Measurements from ENCODE around the gene SARM1. TPM values are rescaled to one million over a fixed set of nuclear protein-coding genes. Genes with fewer than 3 reads are reported as not detected.
A peak's percentile ranks its signal among the peaks of the same experiment; 100 is the strongest.

Gene SARM1
- total and polyA plus RNA-seq, 4 donors = 13.1 to 52.0 (median 34.3) TPM

DNA sequence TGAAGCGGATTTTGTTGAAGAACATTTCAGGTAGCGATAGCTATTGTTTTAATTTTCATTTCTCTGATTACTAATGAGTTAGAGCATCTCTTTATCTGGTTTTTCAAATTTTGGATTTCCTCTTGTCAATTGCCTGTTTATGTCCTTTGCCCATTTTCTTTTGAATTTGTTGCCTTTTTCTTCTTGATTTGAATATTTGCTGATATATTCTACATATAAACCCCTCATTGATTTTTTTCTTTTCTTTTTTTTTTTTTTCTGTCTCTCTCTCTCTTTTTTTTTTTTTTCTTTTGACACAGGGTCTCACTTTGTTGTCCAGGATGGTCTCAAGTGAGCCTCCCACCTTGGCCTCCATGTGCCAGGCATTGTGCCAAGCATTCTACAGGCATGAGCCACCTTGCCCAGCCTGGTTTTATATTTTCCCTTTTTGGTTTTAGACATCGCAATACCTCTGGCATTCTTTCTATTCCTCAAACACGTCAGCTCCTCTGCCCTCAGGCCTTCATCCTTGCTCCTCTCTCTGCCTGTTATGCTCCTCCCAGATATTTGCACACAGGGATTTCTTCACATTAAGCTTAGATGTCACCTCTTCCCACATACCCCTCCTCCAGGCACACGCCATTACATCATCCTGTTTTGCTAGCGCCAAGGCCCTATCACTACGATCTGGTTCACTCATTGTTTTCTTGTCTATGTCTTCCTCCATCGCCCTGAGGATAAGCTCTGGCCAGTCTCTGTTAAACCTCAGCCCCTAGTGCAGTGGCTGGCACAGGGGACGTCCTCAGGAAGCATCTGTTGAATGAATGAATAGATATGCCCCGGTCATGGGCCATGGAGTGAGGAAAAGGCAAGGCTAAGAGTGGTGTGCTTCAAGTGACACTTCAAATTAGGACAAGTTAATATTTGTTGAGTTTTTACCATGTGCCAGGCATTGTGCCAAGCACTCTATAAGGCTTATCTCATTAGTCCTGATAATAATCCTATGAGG is 8.6 kb downstream of the SARM1 start:
- no peak overlapping the region for H3K4me3 ChIP-seq (ENCODE audit: low read depth, low read length)
- H3K36me3 ChIP-seq (ENCODE audit: control insufficient read depth, insufficient read depth, low read length) = peaks cover 29% of the 10 kb centered on the region
- no peak for DNase-seq (ENCODE audit: low read depth in 4 of 6, low spot score in 6 of 6)
- H3K9me3 ChIP-seq (ENCODE audit: control insufficient read depth, insufficient read depth, low read length) = no peaks in the 10 kb centered on the region
- no peaks in the 10 kb centered on the region for H3K27me3 ChIP-seq (ENCODE audit: control insufficient read depth, insufficient read depth, low read length)
- no peak overlapping the region for H3K27ac ChIP-seq (ENCODE audit: low read depth, low read length)
- 84% methylated on average over 8 of the region's 10 CpGs for WGBS (ENCODE audit: insufficient coverage)
- H3K4me1 ChIP-seq (ENCODE audit: control insufficient read depth, insufficient read depth, low read length) = peaks cover 23% of the 10 kb centered on the region

DNA sequence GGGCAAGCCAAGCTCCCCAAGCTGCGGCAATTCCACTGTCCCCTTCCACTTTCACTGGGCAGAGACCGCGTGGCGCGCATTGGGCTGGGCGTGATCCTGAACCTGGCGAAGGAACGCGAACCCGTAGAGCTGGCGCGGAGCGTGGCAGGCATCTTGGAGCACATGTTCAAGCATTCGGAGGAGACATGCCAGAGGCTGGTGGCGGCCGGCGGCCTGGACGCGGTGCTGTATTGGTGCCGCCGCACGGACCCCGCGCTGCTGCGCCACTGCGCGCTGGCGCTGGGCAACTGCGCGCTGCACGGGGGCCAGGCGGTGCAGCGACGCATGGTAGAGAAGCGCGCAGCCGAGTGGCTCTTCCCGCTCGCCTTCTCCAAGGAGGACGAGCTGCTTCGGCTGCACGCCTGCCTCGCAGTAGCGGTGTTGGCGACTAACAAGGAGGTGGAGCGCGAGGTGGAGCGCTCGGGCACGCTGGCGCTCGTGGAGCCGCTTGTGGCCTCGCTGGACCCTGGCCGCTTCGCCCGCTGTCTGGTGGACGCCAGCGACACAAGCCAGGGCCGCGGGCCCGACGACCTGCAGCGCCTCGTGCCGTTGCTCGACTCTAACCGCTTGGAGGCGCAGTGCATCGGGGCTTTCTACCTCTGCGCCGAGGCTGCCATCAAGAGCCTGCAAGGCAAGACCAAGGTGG is 9.8 kb downstream of the SARM1 start:
- 10% methylated on average over 72 of the region's 72 CpGs for WGBS (ENCODE audit: insufficient coverage)
- no peak overlapping the region for H3K27ac ChIP-seq (ENCODE audit: low read depth, low read length)
- H3K4me1 ChIP-seq (ENCODE audit: control insufficient read depth, insufficient read depth, low read length) = peaks cover 23% of the 10 kb centered on the region
- no peaks in the 10 kb centered on the region for H3K9me3 ChIP-seq (ENCODE audit: control insufficient read depth, insufficient read depth, low read length)
- peak in 2 of 6 donors; percentile 63 to 81 for DNase-seq (ENCODE audit: low read depth in 4 of 6, low spot score in 6 of 6)
- H3K36me3 ChIP-seq (ENCODE audit: control insufficient read depth, insufficient read depth, low read length) = peaks cover 29% of the 10 kb centered on the region
- no peak overlapping the region for H3K4me3 ChIP-seq (ENCODE audit: low read depth, low read length)
- H3K27me3 ChIP-seq (ENCODE audit: control insufficient read depth, insufficient read depth, low read length) = no peaks in the 10 kb centered on the region

DNA sequence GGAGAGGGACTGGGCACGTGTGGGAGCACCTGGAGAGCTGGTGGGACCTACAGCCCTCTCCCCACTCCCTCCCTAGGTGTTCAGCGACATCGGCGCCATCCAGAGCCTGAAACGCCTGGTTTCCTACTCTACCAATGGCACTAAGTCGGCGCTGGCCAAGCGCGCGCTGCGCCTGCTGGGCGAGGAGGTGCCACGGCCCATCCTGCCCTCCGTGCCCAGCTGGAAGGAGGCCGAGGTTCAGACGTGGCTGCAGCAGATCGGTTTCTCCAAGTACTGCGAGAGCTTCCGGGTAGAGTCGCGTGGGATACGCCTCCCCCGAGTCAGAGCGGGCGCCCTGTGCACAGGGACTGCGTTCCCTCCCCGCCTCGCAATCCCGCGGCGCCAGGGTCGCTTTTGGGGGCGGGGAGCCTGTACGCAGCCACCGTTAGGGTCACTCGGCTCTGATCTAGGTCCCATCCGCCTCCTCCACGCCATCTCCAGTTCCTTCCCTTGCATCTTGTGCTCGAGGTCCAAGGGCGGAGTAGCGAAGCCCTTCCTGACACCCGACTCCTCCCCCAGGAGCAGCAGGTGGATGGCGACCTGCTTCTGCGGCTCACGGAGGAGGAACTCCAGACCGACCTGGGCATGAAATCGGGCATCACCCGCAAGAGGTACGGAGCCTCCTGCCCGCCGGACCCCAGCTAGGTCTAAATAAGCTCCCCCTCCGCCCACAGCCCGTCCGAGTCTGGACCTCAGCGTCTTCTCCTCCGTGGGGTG is 13.0 kb downstream of the SARM1 start:
- H3K4me3 ChIP-seq (ENCODE audit: low read depth, low read length) = peak overlapping the region; percentile 20
- H3K9me3 ChIP-seq (ENCODE audit: control insufficient read depth, insufficient read depth, low read length) = no peaks in the 10 kb centered on the region
- no peak overlapping the region for H3K27ac ChIP-seq (ENCODE audit: low read depth, low read length)
- H3K36me3 ChIP-seq (ENCODE audit: control insufficient read depth, insufficient read depth, low read length) = peaks cover 49% of the 10 kb centered on the region
- DNase-seq (ENCODE audit: low read depth in 4 of 6, low spot score in 6 of 6) = no peak
- WGBS (ENCODE audit: insufficient coverage) = 37% methylated on average over 56 of the region's 56 CpGs
- H3K27me3 ChIP-seq (ENCODE audit: control insufficient read depth, insufficient read depth, low read length) = no peaks in the 10 kb centered on the region
- H3K4me1 ChIP-seq (ENCODE audit: control insufficient read depth, insufficient read depth, low read length) = peaks cover 23% of the 10 kb centered on the region

DNA sequence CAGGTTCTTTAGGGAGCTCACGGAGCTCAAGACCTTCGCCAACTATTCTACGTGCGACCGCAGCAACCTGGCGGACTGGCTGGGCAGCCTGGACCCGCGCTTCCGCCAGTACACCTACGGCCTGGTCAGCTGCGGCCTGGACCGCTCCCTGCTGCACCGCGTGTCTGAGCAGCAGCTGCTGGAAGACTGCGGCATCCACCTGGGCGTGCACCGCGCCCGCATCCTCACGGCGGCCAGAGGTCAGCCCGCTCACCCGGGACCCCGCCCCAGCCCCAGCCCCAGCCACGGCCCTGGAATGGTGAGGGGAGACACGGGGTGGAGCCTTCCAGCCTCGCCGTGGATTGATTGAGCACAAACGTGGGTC is 13.5 kb downstream of the SARM1 start:
- H3K27ac ChIP-seq (ENCODE audit: low read depth, low read length) = no peak overlapping the region
- WGBS (ENCODE audit: insufficient coverage) = 49% methylated on average over 29 of the region's 29 CpGs
- H3K27me3 ChIP-seq (ENCODE audit: control insufficient read depth, insufficient read depth, low read length) = no peaks in the 10 kb centered on the region
- H3K4me3 ChIP-seq (ENCODE audit: low read depth, low read length) = peak overlapping the region; percentile 20
- H3K9me3 ChIP-seq (ENCODE audit: control insufficient read depth, insufficient read depth, low read length) = no peaks in the 10 kb centered on the region
- H3K36me3 ChIP-seq (ENCODE audit: control insufficient read depth, insufficient read depth, low read length) = peaks cover 54% of the 10 kb centered on the region
- DNase-seq (ENCODE audit: low read depth in 4 of 6, low spot score in 6 of 6) = no peak
- H3K4me1 ChIP-seq (ENCODE audit: control insufficient read depth, insufficient read depth, low read length) = peaks cover 23% of the 10 kb centered on the region

DNA sequence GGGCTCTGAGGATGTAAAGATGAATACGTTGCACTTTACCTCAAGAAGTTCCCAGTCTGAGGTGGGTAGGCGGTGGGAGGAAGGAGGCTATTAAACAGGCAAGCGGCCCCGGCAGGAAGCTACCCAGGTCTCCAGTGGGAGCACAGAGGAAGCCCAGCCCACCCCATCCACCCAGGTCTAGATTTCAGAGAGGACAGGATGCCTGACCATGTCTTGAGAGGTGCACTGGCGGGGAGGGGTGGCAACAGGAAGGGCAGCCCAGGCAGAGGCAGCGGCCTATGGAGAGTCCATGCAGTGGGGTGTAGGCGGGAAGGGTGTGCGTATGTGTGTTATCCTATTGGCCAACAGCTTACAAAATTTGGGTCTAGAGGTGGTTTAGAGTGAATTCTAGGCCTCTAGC is 13.9 kb downstream of the SARM1 start:
- H3K4me1 ChIP-seq (ENCODE audit: control insufficient read depth, insufficient read depth, low read length) = peaks cover 23% of the 10 kb centered on the region
- no peaks in the 10 kb centered on the region for H3K9me3 ChIP-seq (ENCODE audit: control insufficient read depth, insufficient read depth, low read length)
- no peaks in the 10 kb centered on the region for H3K27me3 ChIP-seq (ENCODE audit: control insufficient read depth, insufficient read depth, low read length)
- no peak for DNase-seq (ENCODE audit: low read depth in 4 of 6, low spot score in 6 of 6)
- peaks cover 54% of the 10 kb centered on the region for H3K36me3 ChIP-seq (ENCODE audit: control insufficient read depth, insufficient read depth, low read length)
- H3K4me3 ChIP-seq (ENCODE audit: low read depth, low read length) = no peak overlapping the region
- no peak overlapping the region for H3K27ac ChIP-seq (ENCODE audit: low read depth, low read length)
- WGBS (ENCODE audit: insufficient coverage) = 92% methylated on average over 2 of the region's 8 CpGs

DNA sequence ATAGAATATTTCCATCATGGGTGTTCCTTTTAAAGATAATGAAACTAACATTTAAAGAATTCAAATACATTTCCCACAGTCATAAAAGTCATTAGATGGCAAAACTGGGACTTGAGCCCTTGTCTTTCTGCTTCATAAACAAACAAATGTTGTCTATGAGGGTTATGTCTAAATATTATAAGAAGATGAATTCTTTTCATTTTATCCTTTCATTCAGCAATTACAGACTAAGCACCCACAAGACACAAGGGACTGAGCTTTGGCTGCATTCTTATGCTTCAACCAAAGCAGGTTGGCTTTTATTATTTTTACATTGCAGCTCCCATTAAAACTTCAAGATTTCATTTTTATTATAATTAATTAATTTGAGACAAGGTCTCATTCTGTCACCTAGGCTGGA is 14.9 kb downstream of the SARM1 start:
- DNase-seq (ENCODE audit: low read depth in 4 of 6, low spot score in 6 of 6) = peak in 1 of 6 donors; percentile 65
- Histone ChIP-seq H3K4me1 (ENCODE audit: control insufficient read depth, insufficient read depth, low read length) (peaks cover 16% of the 10 kb centered on the region), H3K36me3 (ENCODE audit: control insufficient read depth, insufficient read depth, low read length) (peaks cover 59% of the 10 kb centered on the region), H3K27me3 (ENCODE audit: control insufficient read depth, insufficient read depth, low read length) (no peaks in the 10 kb centered on the region), H3K4me3 (ENCODE audit: low read depth, low read length) (no peak overlapping the region), H3K27ac (ENCODE audit: low read depth, low read length) (no peak overlapping the region), H3K9me3 (ENCODE audit: control insufficient read depth, insufficient read depth, low read length) (no peaks in the 10 kb centered on the region)

DNA sequence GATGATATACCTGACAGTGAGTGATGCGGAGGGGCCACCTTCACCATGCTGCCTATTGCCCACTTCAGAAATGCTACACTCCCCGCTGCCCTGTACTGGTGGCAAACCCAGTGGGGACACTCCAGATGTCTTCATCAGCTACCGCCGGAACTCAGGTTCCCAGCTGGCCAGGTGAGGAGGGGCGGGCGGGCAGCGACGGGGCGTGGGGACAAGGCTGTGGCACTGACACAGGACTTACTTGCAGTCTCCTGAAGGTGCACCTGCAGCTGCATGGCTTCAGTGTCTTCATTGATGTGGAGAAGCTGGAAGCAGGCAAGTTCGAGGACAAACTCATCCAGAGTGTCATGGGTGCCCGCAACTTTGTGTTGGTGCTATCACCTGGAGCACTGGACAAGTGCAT is 16.6 kb downstream of the SARM1 start:
- no peak overlapping the region for H3K27ac ChIP-seq (ENCODE audit: low read depth, low read length)
- no peak for DNase-seq (ENCODE audit: low read depth in 4 of 6, low spot score in 6 of 6)
- no peak overlapping the region for H3K4me3 ChIP-seq (ENCODE audit: low read depth, low read length)
- no peaks in the 10 kb centered on the region for H3K9me3 ChIP-seq (ENCODE audit: control insufficient read depth, insufficient read depth, low read length)
- no peaks in the 10 kb centered on the region for H3K27me3 ChIP-seq (ENCODE audit: control insufficient read depth, insufficient read depth, low read length)
- 94% methylated on average over 8 of the region's 11 CpGs for WGBS (ENCODE audit: insufficient coverage)
- H3K4me1 ChIP-seq (ENCODE audit: control insufficient read depth, insufficient read depth, low read length) = peaks cover 11% of the 10 kb centered on the region
- H3K36me3 ChIP-seq (ENCODE audit: control insufficient read depth, insufficient read depth, low read length) = peaks cover 70% of the 10 kb centered on the region

DNA sequence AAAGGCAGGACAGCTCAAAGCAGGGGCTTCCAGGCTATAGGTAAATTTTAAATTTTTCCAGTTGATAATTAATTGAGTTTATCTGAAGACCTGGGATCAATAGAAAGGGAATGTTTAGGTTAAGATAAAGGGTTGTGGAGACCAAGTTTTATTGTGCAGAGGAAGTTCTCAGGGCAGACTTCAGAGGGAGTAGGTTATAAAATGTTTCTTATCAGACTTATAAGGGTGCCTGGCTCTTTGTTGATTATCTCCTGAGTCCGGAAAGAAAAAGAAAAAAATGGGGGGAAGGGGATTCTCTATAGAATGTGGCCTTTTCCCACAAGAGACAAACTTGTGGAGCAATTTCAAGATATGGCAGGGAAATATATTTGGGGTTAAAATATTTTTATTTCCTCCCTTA is 18.6 kb downstream of the SARM1 start:
- WGBS (ENCODE audit: insufficient coverage) = no CpG with 5 or more reads among the region's 1 CpG
- Histone ChIP-seq H3K9me3 (ENCODE audit: control insufficient read depth, insufficient read depth, low read length) (no peaks in the 10 kb centered on the region), H3K36me3 (ENCODE audit: control insufficient read depth, insufficient read depth, low read length) (peaks cover 66% of the 10 kb centered on the region), H3K27ac (ENCODE audit: low read depth, low read length) (no peak overlapping the region), H3K4me1 (ENCODE audit: control insufficient read depth, insufficient read depth, low read length) (no peaks in the 10 kb centered on the region), H3K4me3 (ENCODE audit: low read depth, low read length) (no peak overlapping the region), H3K27me3 (ENCODE audit: control insufficient read depth, insufficient read depth, low read length) (no peaks in the 10 kb centered on the region)
- DNase-seq (ENCODE audit: low read depth in 4 of 6, low spot score in 6 of 6) = no peak

DNA sequence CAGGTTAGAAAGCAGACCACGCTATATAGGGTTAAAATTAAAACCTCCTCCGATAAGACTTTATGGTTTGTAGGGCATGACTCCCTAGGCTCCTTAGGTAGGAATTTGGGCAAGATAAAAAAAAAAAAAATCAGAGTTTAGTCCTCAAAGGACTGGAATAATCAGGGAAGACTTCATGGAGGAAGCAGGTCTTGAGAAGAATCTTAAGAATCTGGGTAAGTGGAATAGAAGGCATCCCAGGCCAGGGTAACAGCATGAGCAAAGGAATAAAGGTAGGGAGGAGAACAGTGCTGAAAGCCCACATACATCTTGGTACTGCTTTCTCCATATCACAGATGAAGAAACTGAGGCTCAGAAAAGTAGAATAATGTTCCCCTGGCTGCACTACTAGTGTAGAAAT is 19.1 kb downstream of the SARM1 start:
- no peak for DNase-seq (ENCODE audit: low read depth in 4 of 6, low spot score in 6 of 6)
- H3K27me3 ChIP-seq (ENCODE audit: control insufficient read depth, insufficient read depth, low read length) = no peaks in the 10 kb centered on the region
- H3K27ac ChIP-seq (ENCODE audit: low read depth, low read length) = no peak overlapping the region
- WGBS (ENCODE audit: insufficient coverage) = no CpG with 5 or more reads among the region's 2 CpGs
- H3K36me3 ChIP-seq (ENCODE audit: control insufficient read depth, insufficient read depth, low read length) = peaks cover 66% of the 10 kb centered on the region
- H3K4me3 ChIP-seq (ENCODE audit: low read depth, low read length) = no peak overlapping the region
- no peaks in the 10 kb centered on the region for H3K9me3 ChIP-seq (ENCODE audit: control insufficient read depth, insufficient read depth, low read length)
- H3K4me1 ChIP-seq (ENCODE audit: control insufficient read depth, insufficient read depth, low read length) = no peaks in the 10 kb centered on the region
